SJSA1 (cell line): ENCODE results near the gene TBC1D16. TPM values are rescaled to one million over a fixed set of nuclear protein-coding genes. Genes with fewer than 3 reads are reported as not detected.

Experiments
- DNase-seq, 2 experiments: peaks; one replicate each; pipeline ENCODE4 v3.0.0-alpha.2; 2015 to 2020; ENCODE audit warnings: low spot score in 2 of 2, low read depth in 1 of 2
- H3K27ac ChIP-seq: fragments of 250-450 bp; sonication (Bioruptor Pico); 2 replicates; pipeline ENCODE4 v1.5.1; 2020; ENCODE audit warnings: mild to moderate bottlenecking, moderate library complexity
- H3K27me3 ChIP-seq: fragments of 250-450 bp; sonication (Bioruptor Pico); replicated peaks from 2 replicates; pipeline ENCODE4 v1.5.1; 2020; ENCODE audit warnings: mild to moderate bottlenecking, moderate library complexity
- H3K36me3 ChIP-seq: fragments of 250-450 bp; sonication (Bioruptor Pico); 2 replicates; pipeline ENCODE4 v1.5.1; 2020; ENCODE audit warnings: mild to moderate bottlenecking
- H3K4me1 ChIP-seq: fragments of 250-450 bp; sonication (Bioruptor Pico); replicated peaks from 2 replicates; pipeline ENCODE4 v1.6.1; 2021; ENCODE audit warnings: mild to moderate bottlenecking
- H3K4me3 ChIP-seq: fragments of 250-450 bp; sonication (Bioruptor Pico); 2 replicates; pipeline ENCODE4 v1.5.1; 2020; ENCODE audit warnings: mild to moderate bottlenecking
- H3K9me3 ChIP-seq: fragments of 250-450 bp; sonication (Bioruptor Pico); replicated peaks from 2 replicates; pipeline ENCODE4 v1.5.1; 2020; ENCODE audit warnings: mild to moderate bottlenecking
- total RNA-seq: library from RNA; depleted of rRNA; stranded (reverse); fragments of >200 nt; shearing (Covaris generic); gene quantifications from 2 replicates; pipeline ENCODE4 v1.2.3, GENCODE V29; 2014

The TBC1D16 gene
- total RNA-seq, 1 experiment from 2014 or later = 42.0 TPM

DNA sequence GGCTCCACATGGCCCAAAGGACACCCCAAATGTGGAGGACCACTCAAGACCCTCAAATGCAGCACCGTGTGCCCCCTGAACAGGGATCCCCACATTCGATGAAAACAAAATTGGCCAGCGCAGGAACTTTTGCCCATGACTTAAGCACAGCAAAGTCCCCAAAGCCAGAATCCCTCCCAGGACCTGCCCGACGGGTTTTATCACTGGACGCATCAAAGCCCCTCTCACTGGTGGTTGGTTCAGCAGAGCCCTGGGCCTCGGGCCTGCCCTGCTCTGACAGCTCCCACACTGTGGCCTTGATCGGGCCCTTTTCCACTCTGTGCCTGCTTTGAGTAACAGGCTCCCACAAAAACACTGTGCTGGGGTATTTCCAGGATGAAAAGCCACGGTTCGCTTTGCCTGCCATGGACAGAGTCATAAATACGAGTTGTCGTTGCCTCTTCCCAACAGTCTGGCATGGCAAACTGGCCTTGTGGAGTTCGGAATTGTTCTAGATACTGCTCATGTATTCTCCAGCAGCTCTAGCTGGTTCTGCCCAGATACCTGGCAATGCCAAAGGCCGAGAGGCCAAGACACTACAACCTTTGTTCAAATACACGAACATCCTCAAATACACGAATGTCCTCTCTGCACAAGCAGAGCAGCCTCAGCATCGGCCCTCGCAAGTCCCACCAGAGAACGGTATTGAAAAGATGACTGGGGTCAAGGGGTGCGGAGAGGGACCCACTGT lies 46.4 kb downstream of the TBC1D16 start:
- H3K27ac ChIP-seq = no peak overlapping the region
- H3K36me3 ChIP-seq = 0 out of 2 replicates have a peak, but pooled peaks cover 3% of the 10 kb centered on the region
- peaks cover 64% of the 10 kb centered on the region for H3K4me1 ChIP-seq

GRCh38 chr17:79988185-79988971 lies 47.3 kb downstream of the TBC1D16 start:
- DNase-seq = peak; percentile 85 to 86
- peak overlapping the region; percentile 15 for H3K4me3 ChIP-seq
- H3K4me1 ChIP-seq = peaks cover 55% of the 10 kb centered on the region
- peak overlapping the region; percentile 66 for H3K27ac ChIP-seq
- no peaks in the 10 kb centered on the region for H3K9me3 ChIP-seq
- 0 out of 2 replicates have a peak, but pooled peaks cover 3% of the 10 kb centered on the region for H3K36me3 ChIP-seq
- no peaks in the 10 kb centered on the region for H3K27me3 ChIP-seq

More for the DNA sequence above, 46.4 kb downstream of the TBC1D16 start:
- H3K4me3 ChIP-seq = no peak overlapping the region
- H3K9me3 ChIP-seq = no peaks in the 10 kb centered on the region
- H3K27me3 ChIP-seq = no peaks in the 10 kb centered on the region
- DNase-seq = no peak

DNA sequence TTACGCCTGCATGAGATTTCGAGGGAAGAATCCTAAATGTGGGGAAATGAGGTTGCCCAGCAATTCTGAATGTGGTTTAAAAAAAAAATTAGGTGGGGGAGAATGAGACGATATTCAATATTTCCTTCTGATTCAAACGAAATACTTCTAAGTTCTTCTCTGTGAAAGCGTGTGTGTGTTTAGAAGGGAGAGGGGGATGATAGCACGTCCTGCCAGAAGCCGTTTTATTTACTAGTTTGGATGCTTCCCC lies 47.8 kb downstream of the TBC1D16 start:
- H3K27me3 ChIP-seq = no peaks in the 10 kb centered on the region
- 0 out of 2 replicates have a peak, but pooled peaks cover 3% of the 10 kb centered on the region for H3K36me3 ChIP-seq
- peaks cover 50% of the 10 kb centered on the region for H3K4me1 ChIP-seq
- H3K27ac ChIP-seq = peak overlapping the region; percentile 66
- peak overlapping the region; percentile 15 for H3K4me3 ChIP-seq
- no peak for DNase-seq
- H3K9me3 ChIP-seq = no peaks in the 10 kb centered on the region

DNA sequence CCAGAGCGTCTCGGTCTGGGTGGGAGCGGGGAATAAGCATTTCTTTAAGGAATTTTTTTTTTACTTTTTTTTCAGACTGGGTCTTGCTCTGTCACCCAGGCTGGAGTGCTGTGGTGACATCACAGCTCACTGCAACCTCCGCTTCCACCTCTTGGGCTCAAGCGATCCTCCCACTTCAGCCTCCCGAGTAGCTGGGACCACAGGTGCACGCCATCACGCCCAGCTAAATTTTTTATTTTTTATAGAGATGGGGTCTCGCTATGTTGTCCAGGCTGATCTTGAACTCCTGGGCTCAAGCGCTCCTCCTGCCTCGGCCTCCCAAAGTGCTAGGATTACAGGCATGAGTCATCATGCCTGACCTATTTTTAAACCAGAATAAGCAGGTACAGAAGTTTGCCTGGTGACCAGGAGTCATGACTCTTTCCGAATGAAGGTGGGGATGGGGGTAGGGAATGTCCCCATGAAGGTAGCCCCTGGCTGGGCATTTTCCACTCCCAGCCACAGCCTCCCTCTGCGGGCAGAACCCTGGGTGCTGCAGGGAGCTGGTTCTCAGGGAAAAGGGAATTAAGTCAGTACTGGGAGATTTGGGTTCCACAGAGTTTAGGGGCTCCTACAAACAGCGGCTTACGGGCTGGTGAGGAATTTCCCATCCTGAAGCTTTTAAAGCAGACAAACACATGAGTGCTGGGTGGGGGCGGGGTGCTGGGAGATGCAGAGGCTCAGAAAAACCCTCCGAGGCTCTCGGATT lies 48.3 kb downstream of the TBC1D16 start:
- Histone ChIP-seq H3K4me1 (peaks cover 46% of the 10 kb centered on the region), H3K4me3 (no peak overlapping the region), H3K27me3 (no peaks in the 10 kb centered on the region), H3K36me3 (0 out of 2 replicates have a peak, but pooled peaks cover 3% of the 10 kb centered on the region), H3K9me3 (no peaks in the 10 kb centered on the region), H3K27ac (peak overlapping the region; percentile 66)
- DNase-seq = peak in 1 of 2 experiments; percentile 49

- Histone ChIP-seq H3K27ac (no peak overlapping the region), H3K36me3 (0 out of 2 replicates have a peak, but pooled peaks cover 3% of the 10 kb centered on the region), H3K4me3 (no peak overlapping the region), H3K27me3 (no peaks in the 10 kb centered on the region), H3K4me1 (peaks cover 44% of the 10 kb centered on the region), H3K9me3 (no peaks in the 10 kb centered on the region)
- peak; percentile 58 to 73 for DNase-seq
Measured at GRCh38 chr17:79986411-79987186, 49.1 kb downstream of the TBC1D16 start.

DNA sequence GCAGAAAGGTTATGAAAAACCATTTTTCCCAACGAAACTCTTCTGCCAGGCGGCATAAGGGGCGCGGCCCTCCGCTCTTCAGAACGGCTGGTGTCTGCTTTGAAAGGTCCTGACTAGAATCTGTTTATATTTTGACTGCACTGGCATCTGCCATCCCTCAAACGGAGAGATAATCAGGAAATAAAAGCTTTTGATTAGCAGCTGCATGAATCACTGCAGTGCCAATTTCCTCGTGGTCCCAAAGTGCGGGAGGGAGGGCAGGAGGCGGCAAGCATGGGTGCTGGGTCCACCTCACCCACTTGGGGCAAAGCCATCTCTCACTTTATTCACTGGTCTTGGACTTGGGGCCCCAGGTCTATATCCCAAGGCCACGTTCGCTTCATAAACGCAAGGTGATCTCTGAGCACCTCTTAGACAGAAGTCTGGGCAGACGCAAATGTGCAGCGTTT lies 49.7 kb downstream of the TBC1D16 start:
- DNase-seq = no peak
- peaks cover 41% of the 10 kb centered on the region for H3K4me1 ChIP-seq
- H3K36me3 ChIP-seq = no peaks in the 10 kb centered on the region
- H3K4me3 ChIP-seq = no peak overlapping the region
- H3K9me3 ChIP-seq = no peaks in the 10 kb centered on the region
- H3K27ac ChIP-seq = no peak overlapping the region
- no peaks in the 10 kb centered on the region for H3K27me3 ChIP-seq

- Histone ChIP-seq H3K9me3 (no peaks in the 10 kb centered on the region), H3K27me3 (no peaks in the 10 kb centered on the region), H3K4me1 (peaks cover 41% of the 10 kb centered on the region), H3K36me3 (no peaks in the 10 kb centered on the region), H3K27ac (no peak overlapping the region), H3K4me3 (no peak overlapping the region)
- no peak for DNase-seq
Measured at GRCh38 chr17:79985361-79985942, 50.2 kb downstream of the TBC1D16 start.

GRCh38 chr17:79984877-79985276 lies 50.8 kb downstream of the TBC1D16 start:
- no peaks in the 10 kb centered on the region for H3K36me3 ChIP-seq
- H3K27me3 ChIP-seq = no peaks in the 10 kb centered on the region
- DNase-seq = no peak
- H3K4me3 ChIP-seq = no peak overlapping the region
- H3K4me1 ChIP-seq = peaks cover 41% of the 10 kb centered on the region
- H3K27ac ChIP-seq = no peak overlapping the region
- H3K9me3 ChIP-seq = no peaks in the 10 kb centered on the region

- H3K4me3 ChIP-seq = no peak overlapping the region
- H3K9me3 ChIP-seq = no peaks in the 10 kb centered on the region
- no peak for DNase-seq
- peaks cover 41% of the 10 kb centered on the region for H3K4me1 ChIP-seq
- H3K27ac ChIP-seq = no peak overlapping the region
- H3K27me3 ChIP-seq = no peaks in the 10 kb centered on the region
- no peaks in the 10 kb centered on the region for H3K36me3 ChIP-seq
Measured at GRCh38 chr17:79984045-79984840, 51.4 kb downstream of the TBC1D16 start.

- Histone ChIP-seq H3K9me3 (no peaks in the 10 kb centered on the region), H3K27ac (no peak overlapping the region), H3K4me1 (peaks cover 35% of the 10 kb centered on the region), H3K36me3 (no peaks in the 10 kb centered on the region), H3K4me3 (no peak overlapping the region), H3K27me3 (no peaks in the 10 kb centered on the region)
- peak in 1 of 2 experiments; percentile 40 for DNase-seq
Measured at GRCh38 chr17:79983456-79983855, 52.2 kb downstream of the TBC1D16 start.

GRCh38 chr17:79982986-79983385 lies 52.7 kb downstream of the TBC1D16 start:
- H3K27ac ChIP-seq = no peak overlapping the region
- H3K36me3 ChIP-seq = peaks cover under 1% of the 10 kb centered on the region; the same call in 1 of the 2 replicates
- H3K4me1 ChIP-seq = peaks cover 30% of the 10 kb centered on the region
- no peak overlapping the region for H3K4me3 ChIP-seq
- H3K27me3 ChIP-seq = no peaks in the 10 kb centered on the region
- no peaks in the 10 kb centered on the region for H3K9me3 ChIP-seq
- peak in 1 of 2 experiments; percentile 44 for DNase-seq

- no peak overlapping the region for H3K4me3 ChIP-seq
- no peaks in the 10 kb centered on the region for H3K27me3 ChIP-seq
- peaks cover 5% of the 10 kb centered on the region; the same call in 1 of the 2 replicates for H3K36me3 ChIP-seq
- no peaks in the 10 kb centered on the region for H3K9me3 ChIP-seq
- H3K27ac ChIP-seq = no peak overlapping the region
- peak in 1 of 2 experiments; percentile 47 for DNase-seq
- peaks cover 17% of the 10 kb centered on the region for H3K4me1 ChIP-seq
Measured at GRCh38 chr17:79981661-79982101, 54.0 kb downstream of the TBC1D16 start.
